ENCODE results near the gene TAF8. TPM values are rescaled to one million over a fixed set of nuclear protein-coding genes. Genes with fewer than 3 reads are reported as not detected.

The TAF8 gene
- total RNA-seq, 1 experiment from 2014 or later, result 34.0 TPM

DNA sequence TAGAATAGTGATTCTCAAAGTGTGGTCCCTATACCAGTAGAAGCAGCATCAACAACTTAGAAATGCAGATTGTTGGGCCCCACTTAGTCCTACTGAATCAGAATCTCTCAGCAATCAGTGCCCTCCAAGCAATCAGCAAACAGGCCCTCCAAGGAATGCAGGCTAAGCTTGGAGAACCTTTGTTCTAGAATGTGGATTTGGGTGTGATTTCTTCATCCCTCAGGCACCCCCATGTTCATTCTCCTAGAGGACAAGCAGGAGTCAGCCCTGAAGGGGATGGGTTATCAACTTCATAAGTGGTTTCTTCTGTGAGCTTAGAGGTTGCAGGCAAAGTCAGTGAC, 40.5 kb upstream of the TAF8 start:
- TF ChIP-seq, protein P1, sequence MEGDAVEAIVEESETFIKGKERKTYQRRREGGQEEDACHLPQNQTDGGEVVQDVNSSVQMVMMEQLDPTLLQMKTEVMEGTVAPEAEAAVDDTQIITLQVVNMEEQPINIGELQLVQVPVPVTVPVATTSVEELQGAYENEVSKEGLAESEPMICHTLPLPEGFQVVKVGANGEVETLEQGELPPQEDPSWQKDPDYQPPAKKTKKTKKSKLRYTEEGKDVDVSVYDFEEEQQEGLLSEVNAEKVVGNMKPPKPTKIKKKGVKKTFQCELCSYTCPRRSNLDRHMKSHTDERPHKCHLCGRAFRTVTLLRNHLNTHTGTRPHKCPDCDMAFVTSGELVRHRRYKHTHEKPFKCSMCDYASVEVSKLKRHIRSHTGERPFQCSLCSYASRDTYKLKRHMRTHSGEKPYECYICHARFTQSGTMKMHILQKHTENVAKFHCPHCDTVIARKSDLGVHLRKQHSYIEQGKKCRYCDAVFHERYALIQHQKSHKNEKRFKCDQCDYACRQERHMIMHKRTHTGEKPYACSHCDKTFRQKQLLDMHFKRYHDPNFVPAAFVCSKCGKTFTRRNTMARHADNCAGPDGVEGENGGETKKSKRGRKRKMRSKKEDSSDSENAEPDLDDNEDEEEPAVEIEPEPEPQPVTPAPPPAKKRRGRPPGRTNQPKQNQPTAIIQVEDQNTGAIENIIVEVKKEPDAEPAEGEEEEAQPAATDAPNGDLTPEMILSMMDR (IDR thresholded peaks at IDR 0.05; ENCODE audit: unreplicated experiment), result no peak
- Mint-ChIP-seq H3K27ac (ENCODE audit: unreplicated experiment) (no peak overlapping the region), H3K4me1 (ENCODE audit: low read depth, unreplicated experiment) (no peaks in the 10 kb centered on the region), H3K4me3 (ENCODE audit: low read depth, unreplicated experiment) (no peak overlapping the region), H3K36me3 (ENCODE audit: insufficient read depth, unreplicated experiment) (no peaks in the 10 kb centered on the region), H3K27me3 (ENCODE audit: unreplicated experiment) (no peaks in the 10 kb centered on the region), H3K9me3 (ENCODE audit: low read depth, unreplicated experiment) (no peaks in the 10 kb centered on the region)
- intact Hi-C loops (cut with micrococcal nuclease; ENCODE audit: unreplicated experiment), result no loop called here
- CTCF ChIA-PET, result no interaction called here
- no TSS peak for BruUV-seq (replicated peaks)
- DNase-seq, result no peak

DNA sequence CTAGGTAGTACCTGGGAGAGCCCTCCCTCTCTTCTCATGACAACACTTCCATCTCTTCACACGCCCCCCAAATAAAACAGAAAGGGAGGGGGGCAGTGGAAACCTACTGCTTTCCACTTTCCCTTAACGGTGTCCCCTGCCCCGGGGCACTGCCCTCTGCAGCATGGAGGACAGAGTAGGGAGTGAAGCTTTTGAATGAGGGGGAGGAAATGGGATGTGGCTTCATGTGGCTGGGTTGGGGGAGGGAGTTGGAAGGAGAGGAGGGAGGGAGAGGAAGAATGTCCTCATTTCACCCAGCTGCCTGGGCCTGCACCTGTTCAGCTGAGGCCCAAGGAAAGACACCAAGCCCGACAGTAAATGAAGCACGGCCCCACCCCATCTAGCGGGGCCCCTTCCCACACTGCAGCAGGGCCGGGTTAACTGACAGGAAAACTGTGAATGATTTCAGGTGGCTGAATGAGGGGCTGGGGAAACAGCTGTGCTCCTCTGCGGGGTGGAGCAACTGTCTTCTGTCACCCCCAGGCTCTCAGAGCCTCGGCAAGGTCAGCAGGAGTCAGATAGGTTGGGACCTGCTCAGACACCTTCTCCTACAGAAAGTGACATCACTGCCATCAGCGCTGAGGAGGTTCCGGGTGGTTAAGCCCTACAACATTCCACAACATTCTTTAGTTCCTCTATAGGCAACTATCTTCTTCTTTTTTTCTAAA, 40.0 kb upstream of the TAF8 start:
- Mint-ChIP-seq H3K4me1 (ENCODE audit: low read depth, unreplicated experiment) (no peaks in the 10 kb centered on the region), H3K4me3 (ENCODE audit: low read depth, unreplicated experiment) (no peak overlapping the region), H3K27me3 (ENCODE audit: unreplicated experiment) (no peaks in the 10 kb centered on the region), H3K27ac (ENCODE audit: unreplicated experiment) (no peak overlapping the region), H3K9me3 (ENCODE audit: low read depth, unreplicated experiment) (no peaks in the 10 kb centered on the region), H3K36me3 (ENCODE audit: insufficient read depth, unreplicated experiment) (no peaks in the 10 kb centered on the region)
- intact Hi-C loops (cut with micrococcal nuclease; ENCODE audit: unreplicated experiment), result no loop called here
- CTCF ChIA-PET, result no interaction called here
- TF ChIP-seq, protein P1 (IDR thresholded peaks at IDR 0.05; ENCODE audit: unreplicated experiment), result no peak
- no TSS peak for BruUV-seq (replicated peaks)
- DNase-seq, result no peak

DNA sequence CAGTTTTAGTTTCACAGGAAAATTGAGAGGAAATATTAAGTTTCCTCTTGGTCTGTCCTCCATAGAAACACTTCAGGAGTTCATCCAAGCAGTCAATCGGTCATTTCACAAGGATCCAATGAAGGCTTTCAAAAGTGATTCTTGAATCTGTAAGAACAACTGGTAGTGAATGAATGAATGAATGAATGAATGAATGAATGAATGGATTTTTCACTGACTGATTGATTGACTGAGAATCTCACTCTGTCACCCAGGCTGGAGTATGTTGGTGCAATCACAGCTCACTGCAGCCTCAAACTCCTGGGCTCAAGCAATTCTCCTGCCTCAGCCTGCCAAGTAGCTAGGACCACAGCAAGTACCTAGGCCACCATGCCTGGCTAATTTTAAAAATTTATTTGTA, 39.4 kb upstream of the TAF8 start:
- H3K4me1 Mint-ChIP-seq (ENCODE audit: low read depth, unreplicated experiment), result no peaks in the 10 kb centered on the region
- H3K27me3 Mint-ChIP-seq (ENCODE audit: unreplicated experiment), result no peaks in the 10 kb centered on the region
- no peak for DNase-seq
- no peak overlapping the region for H3K4me3 Mint-ChIP-seq (ENCODE audit: low read depth, unreplicated experiment)
- TF ChIP-seq, protein P1 (IDR thresholded peaks at IDR 0.05; ENCODE audit: unreplicated experiment), result no peak
- no peak overlapping the region for H3K27ac Mint-ChIP-seq (ENCODE audit: unreplicated experiment)
- no peaks in the 10 kb centered on the region for H3K36me3 Mint-ChIP-seq (ENCODE audit: insufficient read depth, unreplicated experiment)
- H3K9me3 Mint-ChIP-seq (ENCODE audit: low read depth, unreplicated experiment), result no peaks in the 10 kb centered on the region
- intact Hi-C loops (cut with micrococcal nuclease; ENCODE audit: unreplicated experiment), result no loop called here
- BruUV-seq (replicated peaks), result no TSS peak
- CTCF ChIA-PET, result no interaction called here

DNA sequence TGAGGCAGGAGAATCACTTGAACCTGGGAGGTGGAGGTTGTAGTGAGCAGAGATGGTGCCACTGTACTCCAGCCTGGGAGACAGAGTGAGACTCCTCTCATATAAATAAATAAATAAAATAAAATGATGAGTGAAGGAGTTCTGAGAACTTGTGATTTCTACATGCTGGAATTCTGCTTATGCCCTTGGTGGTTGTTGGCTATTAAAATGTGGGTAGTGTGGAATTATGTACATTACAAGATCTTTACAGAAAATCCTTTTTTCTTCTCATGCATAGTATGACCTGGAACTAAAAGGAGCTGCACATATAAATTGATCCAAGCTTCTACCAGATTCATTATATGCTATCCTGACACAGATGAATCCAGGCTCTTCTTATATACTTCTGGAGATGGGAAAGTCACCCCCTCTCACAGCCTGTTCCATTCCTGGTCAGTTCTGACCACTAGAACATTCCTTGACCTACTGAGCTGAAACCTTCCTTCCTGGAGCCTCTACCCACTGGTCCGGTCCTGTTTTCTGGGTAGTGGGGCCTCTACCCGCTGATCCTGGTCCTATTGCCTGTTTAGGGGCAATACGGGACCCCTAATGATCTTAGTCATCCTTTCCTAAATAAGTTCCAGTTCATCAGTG, 37.7 kb upstream of the TAF8 start:
- Mint-ChIP-seq H3K27ac (ENCODE audit: unreplicated experiment) (no peak overlapping the region), H3K27me3 (ENCODE audit: unreplicated experiment) (no peaks in the 10 kb centered on the region), H3K4me3 (ENCODE audit: low read depth, unreplicated experiment) (no peak overlapping the region), H3K9me3 (ENCODE audit: low read depth, unreplicated experiment) (no peaks in the 10 kb centered on the region), H3K36me3 (ENCODE audit: insufficient read depth, unreplicated experiment) (no peaks in the 10 kb centered on the region), H3K4me1 (ENCODE audit: low read depth, unreplicated experiment) (peaks cover 7% of the 10 kb centered on the region)
- TF ChIP-seq, protein P1 (IDR thresholded peaks at IDR 0.05; ENCODE audit: unreplicated experiment), result no peak
- intact Hi-C loops (cut with micrococcal nuclease; ENCODE audit: unreplicated experiment), result no loop called here
- no TSS peak for BruUV-seq (replicated peaks)
- CTCF ChIA-PET, result interaction anchor here (0.6 kb wide), 1 partner anchor 53 kb away, joined by 4 read pairs; no protein-coding TSS in a partner anchor
- DNase-seq, result no peak
